Measurements from ENCODE around the gene LCE1C.

LCE1C gene

DNA sequence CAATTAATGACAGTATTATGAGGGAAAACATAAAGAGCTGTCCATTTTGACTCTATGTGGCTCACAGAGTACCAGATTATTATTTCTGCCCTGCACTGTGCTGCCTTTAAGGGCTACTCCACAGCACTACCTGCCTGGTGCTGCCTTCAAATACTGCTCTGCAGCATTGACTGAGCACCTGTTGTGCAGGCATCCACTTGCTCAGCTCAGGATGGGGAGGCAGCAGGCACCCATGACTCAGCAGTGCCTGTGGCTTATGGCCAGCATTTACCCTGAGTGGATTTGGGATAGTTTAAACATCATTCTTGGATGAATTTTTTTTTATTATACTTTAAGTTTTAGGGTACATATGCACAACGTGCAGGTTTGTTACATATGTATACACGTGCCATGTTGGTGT is 49.6 kb downstream of the LCE1C start:
- TF ChIP-seq, protein P1, sequence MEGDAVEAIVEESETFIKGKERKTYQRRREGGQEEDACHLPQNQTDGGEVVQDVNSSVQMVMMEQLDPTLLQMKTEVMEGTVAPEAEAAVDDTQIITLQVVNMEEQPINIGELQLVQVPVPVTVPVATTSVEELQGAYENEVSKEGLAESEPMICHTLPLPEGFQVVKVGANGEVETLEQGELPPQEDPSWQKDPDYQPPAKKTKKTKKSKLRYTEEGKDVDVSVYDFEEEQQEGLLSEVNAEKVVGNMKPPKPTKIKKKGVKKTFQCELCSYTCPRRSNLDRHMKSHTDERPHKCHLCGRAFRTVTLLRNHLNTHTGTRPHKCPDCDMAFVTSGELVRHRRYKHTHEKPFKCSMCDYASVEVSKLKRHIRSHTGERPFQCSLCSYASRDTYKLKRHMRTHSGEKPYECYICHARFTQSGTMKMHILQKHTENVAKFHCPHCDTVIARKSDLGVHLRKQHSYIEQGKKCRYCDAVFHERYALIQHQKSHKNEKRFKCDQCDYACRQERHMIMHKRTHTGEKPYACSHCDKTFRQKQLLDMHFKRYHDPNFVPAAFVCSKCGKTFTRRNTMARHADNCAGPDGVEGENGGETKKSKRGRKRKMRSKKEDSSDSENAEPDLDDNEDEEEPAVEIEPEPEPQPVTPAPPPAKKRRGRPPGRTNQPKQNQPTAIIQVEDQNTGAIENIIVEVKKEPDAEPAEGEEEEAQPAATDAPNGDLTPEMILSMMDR (IDR thresholded peaks at IDR 0.05; ENCODE audit: control insufficient read depth, insufficient read depth, low read depth, low read length, missing control alignments), result no peak
- no peak for DNase-seq (ENCODE audit: low read depth)
- H3K4me3 ChIP-seq (ENCODE audit: control insufficient read depth, low read depth, low read length), result no peak overlapping the region

Data from AG09309 (cell line).